Epithelial cell of alveolus of lung (primary cell): ENCODE measurements around the gene KRTAP21-2. TPM values are rescaled to one million over a fixed set of nuclear protein-coding genes. Genes with fewer than 3 reads are reported as not detected.

ENCODE experiments used
- total RNA-seq: library from RNA; depleted of rRNA; stranded (reverse); fragments of >200 nt; gene quantifications from 2 replicates; pipeline ENCODE4 v1.2.1, GENCODE V29; 2015

KRTAP21-2 gene
- not detected in 2 replicates for total RNA-seq

DNA sequence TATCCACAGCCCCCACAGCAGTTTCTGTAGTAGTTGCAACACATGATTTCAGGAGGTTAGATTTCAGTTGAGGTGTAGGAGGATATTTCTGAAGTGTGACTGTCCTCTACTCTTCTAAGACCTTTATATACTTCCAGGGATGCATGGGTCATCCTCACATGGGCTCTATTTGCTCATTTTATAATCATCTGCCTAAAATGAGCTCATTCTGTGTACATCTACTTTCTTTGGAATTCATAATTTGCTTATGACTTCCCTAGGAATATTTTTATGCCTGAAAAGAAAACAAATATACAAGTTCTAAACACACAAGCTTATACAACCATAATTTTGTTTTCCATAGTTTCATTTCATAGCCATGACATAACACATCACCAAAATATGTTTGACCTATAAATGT lies at the start of gene KRTAP21-2:
KRTAP21-2 (minus strand) TSS at position 101 of the 400 bp plus-strand sequence; CDS start at position 44, 57 bp downstream.

GRCh38 chr21:30755328-30755727 lies 8.3 kb upstream of the KRTAP21-2 start, which contains the start of gene KRTAP21-1:
TSS of gene KRTAP21-1 (minus strand) at chr21:30755428. CDS start at chr21:30755378, 50 bp downstream.

DNA sequence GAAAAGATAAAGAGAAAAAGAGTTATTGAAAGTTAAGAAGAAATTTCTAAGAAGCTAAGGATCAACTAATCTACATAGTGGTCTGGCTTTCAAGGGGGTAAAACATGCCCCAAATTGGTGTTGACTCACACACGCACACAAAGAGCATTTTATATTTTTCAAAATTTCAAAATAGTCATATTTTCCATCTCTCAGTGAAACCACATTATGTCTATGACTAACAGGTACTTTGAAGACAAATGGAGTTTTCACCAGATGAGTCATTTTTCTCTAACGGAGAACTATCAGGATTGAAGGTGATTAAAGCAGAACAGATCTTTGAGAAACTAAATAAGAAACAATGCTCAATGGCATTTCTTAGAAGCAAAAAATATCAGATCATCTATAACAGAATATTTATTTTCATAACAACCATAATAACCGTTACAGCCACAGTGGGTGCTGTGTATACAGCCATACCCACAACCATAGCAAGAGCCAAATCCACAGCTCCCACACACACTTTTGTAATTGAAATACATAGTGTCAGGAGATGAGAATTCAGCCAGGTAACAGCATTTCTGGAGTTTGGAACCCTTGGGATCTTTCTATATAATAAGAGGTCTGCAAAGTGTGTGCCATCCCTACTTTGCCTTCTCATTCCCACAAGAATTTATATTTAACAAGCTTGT lies 28.7 kb downstream of the KRTAP21-2 start, which contains the start of gene KRTAP21-3:
KRTAP21-3 (minus strand) TSS at position 539 of the 671 bp plus-strand sequence; CDS start at position 521, 18 bp downstream.

Other genes starting within 250 kb of the KRTAP21-2 start
- not detected in 2 replicates for gene KRTAP19-5, start 245.1 kb downstream of the KRTAP21-2 start, total RNA-seq
- not detected in 2 replicates for gene KRTAP19-6, start 205.4 kb downstream of the KRTAP21-2 start, total RNA-seq
- gene KRTAP19-7, start 185.9 kb downstream of the KRTAP21-2 start, total RNA-seq = not detected in 2 replicates
- gene KRTAP22-2, start 156.9 kb downstream of the KRTAP21-2 start, total RNA-seq = not detected in 2 replicates
- gene KRTAP6-3, start 154.8 kb downstream of the KRTAP21-2 start, total RNA-seq = not detected in 2 replicates
- not detected in 2 replicates for gene KRTAP6-2, start 148.4 kb downstream of the KRTAP21-2 start, total RNA-seq
- gene KRTAP22-1, start 146.2 kb downstream of the KRTAP21-2 start, total RNA-seq = not detected in 2 replicates
- not detected in 2 replicates for gene KRTAP6-1, start 133.3 kb downstream of the KRTAP21-2 start, total RNA-seq
- not detected in 2 replicates for gene KRTAP20-1, start 130.8 kb downstream of the KRTAP21-2 start, total RNA-seq
- gene KRTAP20-4, start 126.6 kb downstream of the KRTAP21-2 start, total RNA-seq = not detected in 2 replicates
- not detected in 2 replicates for gene KRTAP20-2, start 112.1 kb downstream of the KRTAP21-2 start, total RNA-seq
- gene KRTAP20-3, start 104.4 kb downstream of the KRTAP21-2 start, total RNA-seq = not detected in 2 replicates
- gene KRTAP21-3, start 28.5 kb downstream of the KRTAP21-2 start, total RNA-seq = not detected in 2 replicates
- not detected in 2 replicates for gene KRTAP21-1, start 8.2 kb upstream of the KRTAP21-2 start, total RNA-seq
- not detected in 2 replicates for gene KRTAP8-1, start 66.0 kb upstream of the KRTAP21-2 start, total RNA-seq
- not detected in 2 replicates for gene KRTAP7-1, start 82.5 kb upstream of the KRTAP21-2 start, total RNA-seq
- gene KRTAP11-1, start 134.3 kb upstream of the KRTAP21-2 start, total RNA-seq = not detected in 2 replicates